Measurements from ENCODE around the gene MAP4K1. TPM values are rescaled to one million over a fixed set of nuclear protein-coding genes. Genes with fewer than 3 reads are reported as not detected.

Gene MAP4K1
- total RNA-seq, 4 donors from 2014 or later, result 2.3 to 7.1 (median 5.1) TPM

DNA sequence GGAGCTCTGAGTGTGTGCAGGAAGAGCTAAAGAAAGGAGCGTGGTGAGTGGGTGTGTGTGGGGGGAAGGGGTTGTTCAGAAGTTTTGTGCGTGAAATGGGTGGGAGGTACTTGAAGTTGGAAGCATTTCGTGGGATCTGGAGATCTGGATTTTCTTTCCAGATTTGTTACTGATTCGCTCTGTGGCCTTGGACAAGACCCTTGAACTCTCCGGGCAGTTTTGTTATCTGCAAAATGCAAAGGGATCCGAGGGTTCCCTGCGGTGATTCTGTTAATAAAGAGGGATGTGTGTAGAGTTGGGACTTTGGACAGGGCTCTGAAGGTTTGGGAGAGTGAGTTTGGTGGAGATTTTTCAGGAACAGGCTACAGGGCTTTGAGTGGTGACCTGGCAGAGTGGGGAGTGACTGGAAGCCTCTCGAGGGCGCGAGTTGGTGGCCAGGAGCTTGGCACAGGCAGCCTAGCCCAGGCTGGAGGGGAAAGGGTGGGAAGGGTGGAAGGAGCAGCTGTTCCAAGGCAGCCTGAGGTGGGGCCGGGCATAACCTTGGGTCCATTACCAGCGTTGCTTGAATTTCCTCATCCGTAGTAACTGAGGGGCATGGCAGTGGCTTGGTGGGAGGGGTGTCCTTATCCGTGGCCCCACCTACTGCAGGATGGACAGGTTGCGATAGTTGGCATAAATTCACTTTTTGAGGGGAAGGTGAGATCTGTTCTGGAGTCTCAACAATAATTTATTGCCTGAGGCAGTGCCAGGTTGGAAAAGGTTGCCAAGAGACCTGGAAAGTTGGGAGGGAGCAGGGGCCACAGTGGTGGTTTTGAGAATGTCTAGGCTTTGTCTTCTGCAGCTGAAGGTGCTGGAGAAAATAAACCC, 31.8 kb upstream of the MAP4K1 start:
- no peak for TF ChIP-seq CTCF (IDR thresholded peaks at IDR 0.05; ENCODE audit: low read depth)

GRCh38 chr19:38648769-38649304, 31.1 kb upstream of the MAP4K1 start:
- no peak for TF ChIP-seq CTCF (IDR thresholded peaks at IDR 0.05; ENCODE audit: low read depth)

GRCh38 chr19:38647966-38648768, 30.4 kb upstream of the MAP4K1 start:
- TF ChIP-seq CTCF (IDR thresholded peaks at IDR 0.05; ENCODE audit: low read depth), result no peak

GRCh38 chr19:38647368-38647965, 29.7 kb upstream of the MAP4K1 start, which contains the start of gene ACTN4:
ACTN4 (plus strand) TSS chr19:38647649; CDS start chr19:38647746, 97 bp downstream.
- no peak for TF ChIP-seq CTCF (IDR thresholded peaks at IDR 0.05; ENCODE audit: low read depth)

DNA sequence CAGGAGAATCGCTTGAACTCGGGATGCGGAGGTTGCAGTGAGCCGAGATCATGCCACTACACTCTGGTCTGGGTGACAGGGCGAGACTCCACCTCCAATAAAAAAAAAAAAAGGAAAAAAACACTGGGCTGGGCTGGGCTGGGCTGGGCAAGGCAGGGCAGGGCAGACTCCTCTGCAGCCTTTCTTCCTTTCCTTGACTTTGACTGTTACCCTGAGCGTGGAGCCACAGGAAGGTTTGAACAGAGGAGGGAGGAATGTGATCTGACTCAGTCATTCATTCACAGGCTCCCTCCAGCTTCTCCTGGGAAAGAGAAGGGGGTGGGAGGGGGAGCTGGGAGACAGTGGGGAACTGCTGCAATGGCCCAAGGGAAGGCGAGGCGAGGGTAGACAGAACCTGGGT, 27.0 kb upstream of the MAP4K1 start:
- TF ChIP-seq CTCF (IDR thresholded peaks at IDR 0.05; ENCODE audit: low read depth), result no peak

- no peak for TF ChIP-seq CTCF (IDR thresholded peaks at IDR 0.05; ENCODE audit: low read depth)
Observed at GRCh38 chr19:38642176-38642575, 24.4 kb upstream of the MAP4K1 start.

All from subcutaneous adipose tissue (tissue), 4 donors.